AG09309 (cell line): Measurements from ENCODE around the gene AOPEP.

Source experiments
- DNase-seq: peaks from one replicate; pipeline ENCODE4 v3.0.0-alpha.2; 2010; ENCODE audit warnings: low read depth
- H3K4me3 ChIP-seq: 2 replicates; pipeline ENCODE4 v1.5.1; 2011; ENCODE audit warnings: mild to moderate bottlenecking, low read depth, low read length, moderate library complexity; ENCODE audit not compliant: control insufficient read depth
- CTCF ChIP-seq: IDR thresholded peaks from 2 replicates; pipeline ENCODE4 v1.5.1; 2011; ENCODE audit warnings: mild to moderate bottlenecking, low read depth, low read length, inconsistent platforms; ENCODE audit not compliant: insufficient read depth, control insufficient read depth; ENCODE audit errors: missing control alignments

Gene AOPEP

GRCh38 chr9:94785215-94786169 lies 59.0 kb downstream of the AOPEP start:
- DNase-seq: no peak
- no peak for TF ChIP-seq CTCF
- H3K4me3 ChIP-seq: no peak overlapping the region

- H3K4me3 ChIP-seq: no peak overlapping the region
- DNase-seq: no peak
- TF ChIP-seq CTCF: no peak
Observed at GRCh38 chr9:94786586-94786985, 60.1 kb downstream of the AOPEP start.

GRCh38 chr9:94787266-94787665 lies 60.8 kb downstream of the AOPEP start:
- DNase-seq: no peak
- no peak for TF ChIP-seq CTCF
- H3K4me3 ChIP-seq: no peak overlapping the region

- no peak for DNase-seq
- H3K4me3 ChIP-seq: no peak overlapping the region
- no peak for TF ChIP-seq CTCF
Observed at GRCh38 chr9:94788570-94789105, 62.1 kb downstream of the AOPEP start.

GRCh38 chr9:94791435-94791834 lies 64.9 kb downstream of the AOPEP start:
- no peak for TF ChIP-seq CTCF
- DNase-seq: no peak
- H3K4me3 ChIP-seq: no peak overlapping the region

GRCh38 chr9:94792511-94792910 lies 66.0 kb downstream of the AOPEP start:
- no peak overlapping the region for H3K4me3 ChIP-seq
- no peak for DNase-seq
- no peak for TF ChIP-seq CTCF
